Measurements from ENCODE around the gene PM20D2. TPM values are rescaled to one million over a fixed set of nuclear protein-coding genes. Genes with fewer than 3 reads are reported as not detected.
A peak's percentile ranks its signal among the peaks of the same experiment; 100 is the strongest.

Gene PM20D2
- 10 to 100 TPM; 15.3 to 18.6 (median 16.7) TPM for total RNA-seq

- no peaks in the 10 kb centered on the region for H3K36me3 ChIP-seq
- peak within 1 kb of the TSS; percentile 91 for H3K4me3 ChIP-seq
- peaks cover 12% of the 10 kb centered on the region for H3K4me1 ChIP-seq
- DNase-seq (ENCODE audit: low spot score in 2 of 2), result peak in 1 of 2 donors; percentile 67
- peak within 1 kb of the TSS; percentile 86 for H3K27ac ChIP-seq
- H3K27me3 ChIP-seq, result no peaks in the 10 kb centered on the region
- TF ChIP-seq POLR2AphosphoS5 (IDR thresholded peaks at IDR 0.05) (no peak), EP300 (IDR thresholded peaks at IDR 0.05) (no peak), POLR2A (IDR thresholded peaks at IDR 0.05) (peak in 1 of 2 donors; percentile 18), CTCF (IDR thresholded peaks at IDR 0.05) (no peak)
- 1% methylated on average over 16 of the region's 102 CpGs for WGBS
- no peaks in the 10 kb centered on the region for H3K9me3 ChIP-seq
Observed at GRCh38 chr6:89145956-89146717, at the start of gene PM20D2. Gene PM20D2, plus strand, starts transcription at chr6:89146055. Its CDS starts 90 bp downstream, at chr6:89146145.

GRCh38 chr6:89098461-89098860 lies 47.4 kb upstream of the PM20D2 start:
- no peaks in the 10 kb centered on the region for H3K4me1 ChIP-seq
- H3K27ac ChIP-seq, result no peak overlapping the region
- no peak overlapping the region for H3K4me3 ChIP-seq
- H3K27me3 ChIP-seq, result no peaks in the 10 kb centered on the region
- no peaks in the 10 kb centered on the region for H3K36me3 ChIP-seq
- no peaks in the 10 kb centered on the region for H3K9me3 ChIP-seq
- no peak for DNase-seq (ENCODE audit: low spot score in 2 of 2)
- TF ChIP-seq POLR2AphosphoS5 (IDR thresholded peaks at IDR 0.05) (no peak), EP300 (IDR thresholded peaks at IDR 0.05) (no peak), POLR2A (IDR thresholded peaks at IDR 0.05) (no peak), CTCF (IDR thresholded peaks at IDR 0.05) (no peak)
- 85% methylated on average over 8 of the region's 8 CpGs for WGBS

GRCh38 chr6:89100114-89100513 lies 45.7 kb upstream of the PM20D2 start:
- Histone ChIP-seq H3K36me3 (no peaks in the 10 kb centered on the region), H3K4me3 (no peak overlapping the region), H3K9me3 (no peaks in the 10 kb centered on the region), H3K27me3 (no peaks in the 10 kb centered on the region), H3K4me1 (no peaks in the 10 kb centered on the region), H3K27ac (no peak overlapping the region)
- 92% methylated on average over 2 of the region's 2 CpGs for WGBS
- no peak for DNase-seq (ENCODE audit: low spot score in 2 of 2)
- TF ChIP-seq POLR2AphosphoS5 (IDR thresholded peaks at IDR 0.05) (no peak), POLR2A (IDR thresholded peaks at IDR 0.05) (no peak)

GRCh38 chr6:89110284-89110683 lies 35.6 kb upstream of the PM20D2 start:
- H3K9me3 ChIP-seq, result no peaks in the 10 kb centered on the region
- H3K36me3 ChIP-seq, result no peaks in the 10 kb centered on the region
- H3K4me1 ChIP-seq, result no peaks in the 10 kb centered on the region
- H3K27me3 ChIP-seq, result no peaks in the 10 kb centered on the region
- 64% methylated on average over 3 of the region's 3 CpGs for WGBS
- DNase-seq (ENCODE audit: low spot score in 2 of 2), result no peak
- no peak overlapping the region for H3K4me3 ChIP-seq
- TF ChIP-seq EP300 (IDR thresholded peaks at IDR 0.05) (no peak), POLR2A (IDR thresholded peaks at IDR 0.05) (no peak), POLR2AphosphoS5 (IDR thresholded peaks at IDR 0.05) (no peak), CTCF (IDR thresholded peaks at IDR 0.05) (no peak)
- H3K27ac ChIP-seq, result no peak overlapping the region

- TF ChIP-seq EP300 (IDR thresholded peaks at IDR 0.05) (no peak), POLR2A (IDR thresholded peaks at IDR 0.05) (no peak)
- H3K9me3 ChIP-seq, result no peaks in the 10 kb centered on the region
- no peak for DNase-seq (ENCODE audit: low spot score in 2 of 2)
- H3K36me3 ChIP-seq, result no peaks in the 10 kb centered on the region
- H3K4me1 ChIP-seq, result peaks cover 2% of the 10 kb centered on the region
- no peak overlapping the region for H3K27ac ChIP-seq
- H3K4me3 ChIP-seq, result no peak overlapping the region
- 91% methylated on average over 9 of the region's 9 CpGs for WGBS
- H3K27me3 ChIP-seq, result no peaks in the 10 kb centered on the region
Observed at GRCh38 chr6:89111933-89112332, 33.9 kb upstream of the PM20D2 start.

- Histone ChIP-seq H3K36me3 (no peaks in the 10 kb centered on the region), H3K4me3 (peak overlapping the region; percentile 84), H3K27me3 (no peaks in the 10 kb centered on the region), H3K9me3 (no peaks in the 10 kb centered on the region), H3K27ac (no peak overlapping the region), H3K4me1 (peaks cover 14% of the 10 kb centered on the region)
- 65% methylated on average over 6 of the region's 6 CpGs for WGBS
- no peak for DNase-seq (ENCODE audit: low spot score in 2 of 2)
- no peak for TF ChIP-seq POLR2A (IDR thresholded peaks at IDR 0.05)
- TF ChIP-seq CTCF (IDR thresholded peaks at IDR 0.05), result no peak
- TF ChIP-seq POLR2AphosphoS5 (IDR thresholded peaks at IDR 0.05), result no peak
- TF ChIP-seq EP300 (IDR thresholded peaks at IDR 0.05), result no peak
Observed at GRCh38 chr6:89116702-89117101, 29.2 kb upstream of the PM20D2 start.

Measured in suprapubic skin (tissue), 4 donors.